ENCODE measurements around the gene EYS. TPM values are rescaled to one million over a fixed set of nuclear protein-coding genes. Genes with fewer than 3 reads are reported as not detected.
A peak's percentile ranks its signal among the peaks of the same experiment; 100 is the strongest.
"Not testable (repeated sequence)": the region's sequence is repeated elsewhere in the genome, so short reads cannot be mapped to it uniquely, and the experiment has no call there.

Gene EYS
- total and polyA plus RNA-seq, 8 donors = 0.55 to 0.58 TPM; not detected in 6

DNA sequence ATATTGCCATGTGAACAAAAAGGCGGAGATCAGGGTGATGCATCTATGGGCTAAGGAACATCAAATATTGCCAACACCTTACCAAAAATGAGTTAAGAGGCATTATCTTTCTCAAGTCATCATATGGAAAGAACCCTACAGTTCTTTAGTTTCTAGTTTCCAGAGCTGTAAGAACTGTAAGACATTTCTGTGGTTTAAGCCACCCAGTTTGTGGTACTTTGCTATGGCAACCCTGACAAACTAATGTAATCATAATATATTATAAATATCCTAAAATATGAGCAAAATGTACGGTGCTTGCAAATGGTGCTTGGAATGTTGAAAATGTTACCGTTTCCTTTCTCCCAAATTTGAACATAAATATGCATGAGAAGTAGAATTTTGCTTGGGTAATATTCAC lies 1721.8 kb downstream of the EYS start:
- H3K27me3 ChIP-seq = no peaks in the 10 kb centered on the region
- 82 to 91% (median 89%) methylated on average over 3 of the region's 3 CpGs for WGBS, 5 donors
- no peaks in the 10 kb centered on the region for H3K36me3 ChIP-seq
- intact Hi-C loops (cut with DNase I; ENCODE audit: low total_unique reads) = no loop called here
- H3K4me1 ChIP-seq = no peaks in the 10 kb centered on the region
- no peak overlapping the region for H3K4me3 ChIP-seq
- H3K27ac ChIP-seq = no peak overlapping the region
- DNase-seq = no peak
- no peak for TF ChIP-seq EP300 (IDR thresholded peaks at IDR 0.05)
- no peaks in the 10 kb centered on the region for H3K9me3 ChIP-seq

DNA sequence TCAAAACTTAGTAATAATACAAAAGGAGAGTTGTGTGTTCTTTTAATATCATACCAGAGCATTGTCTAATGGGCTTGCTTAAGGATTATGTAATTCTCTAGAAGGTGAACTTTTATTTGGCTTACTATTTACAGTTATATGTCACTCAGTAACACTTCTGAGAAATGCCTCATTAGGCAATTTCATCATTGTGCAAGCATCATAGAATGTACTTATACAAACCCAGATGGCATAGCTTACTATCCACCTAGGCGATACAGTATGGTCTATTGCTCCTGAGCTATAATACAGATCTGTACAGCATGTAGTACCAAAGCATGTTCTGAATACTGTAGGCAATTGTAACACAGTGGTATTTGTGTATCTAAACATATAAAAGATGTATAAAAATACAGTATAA lies 1731.3 kb downstream of the EYS start:
- intact Hi-C loops (cut with DNase I; ENCODE audit: low total_unique reads) = no loop called here
- Histone ChIP-seq H3K4me3 (no peak overlapping the region), H3K9me3 (no peaks in the 10 kb centered on the region), H3K36me3 (no peaks in the 10 kb centered on the region), H3K27me3 (no peaks in the 10 kb centered on the region), H3K4me1 (no peaks in the 10 kb centered on the region), H3K27ac (no peak overlapping the region)
- 50 to 85% (median 63%) methylated on average over 1 of the region's 1 CpG for WGBS, 5 donors
- DNase-seq = peak in 1 of 2 donors; percentile 13
- TF ChIP-seq EP300 (IDR thresholded peaks at IDR 0.05) (no peak), POLR2A (IDR thresholded peaks at IDR 0.05) (no peak), POLR2AphosphoS5 (IDR thresholded peaks at IDR 0.05) (no peak)
- TF ChIP-seq, protein P1, sequence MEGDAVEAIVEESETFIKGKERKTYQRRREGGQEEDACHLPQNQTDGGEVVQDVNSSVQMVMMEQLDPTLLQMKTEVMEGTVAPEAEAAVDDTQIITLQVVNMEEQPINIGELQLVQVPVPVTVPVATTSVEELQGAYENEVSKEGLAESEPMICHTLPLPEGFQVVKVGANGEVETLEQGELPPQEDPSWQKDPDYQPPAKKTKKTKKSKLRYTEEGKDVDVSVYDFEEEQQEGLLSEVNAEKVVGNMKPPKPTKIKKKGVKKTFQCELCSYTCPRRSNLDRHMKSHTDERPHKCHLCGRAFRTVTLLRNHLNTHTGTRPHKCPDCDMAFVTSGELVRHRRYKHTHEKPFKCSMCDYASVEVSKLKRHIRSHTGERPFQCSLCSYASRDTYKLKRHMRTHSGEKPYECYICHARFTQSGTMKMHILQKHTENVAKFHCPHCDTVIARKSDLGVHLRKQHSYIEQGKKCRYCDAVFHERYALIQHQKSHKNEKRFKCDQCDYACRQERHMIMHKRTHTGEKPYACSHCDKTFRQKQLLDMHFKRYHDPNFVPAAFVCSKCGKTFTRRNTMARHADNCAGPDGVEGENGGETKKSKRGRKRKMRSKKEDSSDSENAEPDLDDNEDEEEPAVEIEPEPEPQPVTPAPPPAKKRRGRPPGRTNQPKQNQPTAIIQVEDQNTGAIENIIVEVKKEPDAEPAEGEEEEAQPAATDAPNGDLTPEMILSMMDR (IDR thresholded peaks at IDR 0.05) = no peak

DNA sequence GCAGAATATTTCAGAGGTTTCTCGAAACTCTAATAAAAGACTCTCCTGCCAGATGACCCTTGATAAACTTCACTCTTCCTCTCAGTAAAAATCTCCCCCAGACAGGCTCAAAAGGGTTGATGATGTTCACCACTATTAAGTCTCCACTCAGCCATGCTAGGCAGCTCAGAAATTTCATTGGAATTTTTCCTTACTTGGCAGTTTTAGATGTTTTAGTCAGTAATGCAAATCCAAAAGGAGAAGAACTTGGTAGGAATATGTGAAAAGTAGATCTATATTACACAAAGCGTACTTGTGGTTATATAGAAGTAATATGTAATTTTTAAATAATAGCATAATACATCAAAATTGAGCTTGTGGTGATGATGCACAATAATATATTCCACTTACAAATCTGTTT lies 1738.4 kb downstream of the EYS start:
- 74 to 81% (median 79%) methylated on average over 2 of the region's 2 CpGs for WGBS, 5 donors
- Histone ChIP-seq H3K27ac (no peak overlapping the region), H3K4me3 (no peak overlapping the region), H3K9me3 (no peaks in the 10 kb centered on the region), H3K36me3 (no peaks in the 10 kb centered on the region), H3K4me1 (no peaks in the 10 kb centered on the region), H3K27me3 (no peaks in the 10 kb centered on the region)
- no peak for TF ChIP-seq EP300 (IDR thresholded peaks at IDR 0.05)
- TF ChIP-seq, protein P1 (IDR thresholded peaks at IDR 0.05) = no peak
- no peak for TF ChIP-seq POLR2A (IDR thresholded peaks at IDR 0.05)
- TF ChIP-seq POLR2AphosphoS5 (IDR thresholded peaks at IDR 0.05) = no peak
- DNase-seq = no peak
- intact Hi-C loops (cut with DNase I; ENCODE audit: low total_unique reads) = no loop called here

DNA sequence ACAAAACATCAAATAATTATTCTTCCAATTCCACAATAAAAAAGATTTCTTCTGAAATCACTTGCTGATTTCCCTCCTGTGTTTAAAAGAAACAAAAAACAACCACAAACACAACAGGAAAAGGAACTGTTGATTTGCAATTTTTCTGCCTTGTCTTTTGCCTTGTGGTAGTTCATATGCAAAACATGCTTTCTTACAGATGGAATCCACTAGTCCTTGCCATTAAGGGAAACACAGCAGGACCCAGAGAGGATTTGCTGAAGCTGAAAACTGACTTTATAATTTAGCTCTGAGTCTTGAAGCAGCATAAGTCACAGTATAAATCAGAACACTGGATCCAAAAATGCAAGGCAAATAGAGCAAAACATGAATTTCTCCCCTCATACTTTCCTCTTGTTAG lies 1742.7 kb downstream of the EYS start:
- TF ChIP-seq, protein P1 (IDR thresholded peaks at IDR 0.05) = no peak
- TF ChIP-seq POLR2AphosphoS5 (IDR thresholded peaks at IDR 0.05) (no peak), POLR2A (IDR thresholded peaks at IDR 0.05) (no peak), EP300 (IDR thresholded peaks at IDR 0.05) (no peak)
- H3K27me3 ChIP-seq = no peaks in the 10 kb centered on the region
- no peaks in the 10 kb centered on the region for H3K4me1 ChIP-seq
- H3K27ac ChIP-seq = no peak overlapping the region
- no peak for DNase-seq
- no peaks in the 10 kb centered on the region for H3K36me3 ChIP-seq
- intact Hi-C loops (cut with DNase I; ENCODE audit: low total_unique reads) = no loop called here
- no peaks in the 10 kb centered on the region for H3K9me3 ChIP-seq
- no peak overlapping the region for H3K4me3 ChIP-seq

DNA sequence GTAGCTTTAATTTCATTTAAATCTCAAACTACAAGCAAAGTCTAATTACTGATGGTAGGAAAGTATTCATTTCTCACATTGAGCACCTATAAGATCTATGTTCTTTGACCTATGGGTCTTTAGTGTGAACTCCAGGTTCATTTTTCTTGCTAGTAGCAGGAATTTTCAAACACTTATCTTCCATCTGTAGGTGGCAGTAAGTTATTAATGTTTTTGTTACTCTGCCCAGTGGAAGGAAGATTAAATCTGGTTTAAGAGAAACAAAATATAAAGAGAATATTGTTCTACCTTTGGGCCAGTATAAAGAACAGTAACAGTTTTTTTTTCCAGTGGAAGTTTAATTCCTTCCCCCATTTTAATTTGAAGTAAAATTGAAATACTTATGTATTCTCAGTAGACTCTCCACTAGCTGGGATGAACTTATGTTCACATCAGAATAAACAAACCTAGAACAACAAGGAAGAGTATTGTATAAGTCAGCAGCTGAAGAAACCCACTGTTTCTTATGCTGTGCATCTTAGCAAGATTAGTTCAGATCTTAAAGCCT lies 1743.2 kb downstream of the EYS start:
- TF ChIP-seq, protein P1 (IDR thresholded peaks at IDR 0.05) = no peak
- TF ChIP-seq POLR2AphosphoS5 (IDR thresholded peaks at IDR 0.05) (no peak), POLR2A (IDR thresholded peaks at IDR 0.05) (no peak), EP300 (IDR thresholded peaks at IDR 0.05) (no peak)
- no peaks in the 10 kb centered on the region for H3K36me3 ChIP-seq
- H3K27me3 ChIP-seq = no peaks in the 10 kb centered on the region
- H3K4me1 ChIP-seq = no peaks in the 10 kb centered on the region
- H3K9me3 ChIP-seq = no peaks in the 10 kb centered on the region
- intact Hi-C loops (cut with DNase I; ENCODE audit: low total_unique reads) = no loop called here
- H3K27ac ChIP-seq = no peak overlapping the region
- no peak overlapping the region for H3K4me3 ChIP-seq
- DNase-seq = no peak

DNA sequence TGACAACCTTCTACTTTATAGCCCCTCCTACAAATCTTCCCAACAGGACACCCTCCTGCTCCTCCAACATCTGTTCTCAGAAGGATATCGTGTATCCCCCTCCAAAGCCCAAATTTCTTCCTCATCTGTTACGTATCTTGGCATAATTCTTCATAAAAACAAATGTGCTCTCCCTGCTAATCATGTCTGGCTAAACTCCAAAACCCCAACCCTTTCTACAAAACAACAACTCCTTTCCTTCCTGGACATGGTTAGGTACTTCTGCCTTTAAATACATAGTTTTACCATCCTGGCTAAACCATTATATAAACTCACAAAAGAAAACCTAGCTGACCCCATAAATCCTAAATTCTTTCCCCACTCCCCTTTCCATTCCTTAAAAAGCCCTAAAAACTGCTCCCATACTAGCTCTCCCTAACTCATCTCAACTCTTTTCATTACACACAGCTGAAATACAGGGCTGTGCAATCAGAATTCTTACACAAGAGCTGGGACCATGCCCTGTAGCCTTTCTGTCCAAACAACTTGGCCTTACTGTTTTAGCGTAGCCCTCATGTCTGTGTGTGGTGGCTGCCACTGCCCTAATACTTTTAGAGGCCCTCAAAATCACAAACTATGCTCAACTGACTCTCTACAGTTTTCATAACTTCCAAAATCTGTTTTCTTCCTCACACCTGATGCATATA lies 1753.5 kb downstream of the EYS start:
- WGBS, 5 donors = 51 to 73% (median 71%) methylated on average over 3 of the region's 3 CpGs
- H3K4me1 ChIP-seq; H3K4me3 ChIP-seq; H3K27me3 ChIP-seq; DNase-seq; H3K27ac ChIP-seq; H3K9me3 ChIP-seq; intact Hi-C loops (cut with DNase I; ENCODE audit: low total_unique reads); H3K36me3 ChIP-seq: not testable (repeated sequence)

Data from stomach (tissue), 9 donors.